SK-N-SH treated with all-trans-retinoic acid at 6 μM for 48 hours (cell line): ENCODE results near the gene ZNF552.

Experiments used
- GLIS3 ChIP-seq: fragments of 250-450 bp; sonication (Bioruptor Pico); IDR thresholded peaks from 2 replicates; pipeline ENCODE4 v1.5.0; 2020; ENCODE audit warnings: mild to moderate bottlenecking, moderate library complexity
- ISL1 ChIP-seq: fragments of 250-450 bp; sonication (Bioruptor Pico); IDR thresholded peaks from 2 replicates; pipeline ENCODE4 v2.1.2; 2022; ENCODE audit warnings: mild to moderate bottlenecking, moderate library complexity
- PPARA ChIP-seq: fragments of 250-450 bp; sonication (Bioruptor Pico); IDR thresholded peaks from 2 replicates; pipeline ENCODE4 v1.5.0; 2020; ENCODE audit warnings: mild to moderate bottlenecking, borderline replicate concordance
- SNAI2 ChIP-seq: fragments of 250-450 bp; sonication (Bioruptor Pico); IDR thresholded peaks from 2 replicates; pipeline ENCODE4 v1.5.0; 2020; ENCODE audit warnings: mild to moderate bottlenecking, moderate library complexity
- TCF4 ChIP-seq: fragments of 250-450 bp; sonication (Bioruptor Pico); IDR thresholded peaks from 2 replicates; pipeline ENCODE4 v1.8.0; 2021; ENCODE audit warnings: mild to moderate bottlenecking, moderate library complexity, borderline replicate concordance
- ZFP3 ChIP-seq: fragments of 250-450 bp; sonication (Bioruptor Pico); IDR thresholded peaks from 2 replicates; pipeline ENCODE4 v1.5.0; 2020; ENCODE audit warnings: mild to moderate bottlenecking, moderate library complexity
- ZNF565 ChIP-seq: fragments of 450-650 bp; formaldehyde crosslinking; conservative IDR thresholded peaks from 2 replicates; pipeline ENCODE4 v1.5.0; 2020; ENCODE audit warnings: low read depth, mild to moderate bottlenecking, moderate library complexity
- ZNF70 ChIP-seq: fragments of 450-650 bp; formaldehyde crosslinking; IDR thresholded peaks from 2 replicates; pipeline ENCODE4 v1.5.0; 2020; ENCODE audit warnings: mild to moderate bottlenecking, moderate library complexity
- ZNF8 ChIP-seq: fragments of 450-650 bp; formaldehyde crosslinking; IDR thresholded peaks from 2 replicates; pipeline ENCODE4 v1.5.0; 2020; ENCODE audit warnings: mild to moderate bottlenecking, moderate library complexity
- TF ChIP-seq, protein P1 (sequence below): fragments of 250-450 bp; sonication (Bioruptor Pico); IDR thresholded peaks from 2 replicates; pipeline ENCODE4 v1.8.0; 2020; ENCODE audit warnings: mild to moderate bottlenecking, moderate library complexity, borderline replicate concordance
- TF ChIP-seq, protein P2 (sequence below): fragments of 250-450 bp; sonication (Bioruptor Pico); IDR thresholded peaks from 2 replicates; pipeline ENCODE4 v1.5.1; 2020; ENCODE audit warnings: low read depth, mild to moderate bottlenecking, moderate library complexity

DNA sequence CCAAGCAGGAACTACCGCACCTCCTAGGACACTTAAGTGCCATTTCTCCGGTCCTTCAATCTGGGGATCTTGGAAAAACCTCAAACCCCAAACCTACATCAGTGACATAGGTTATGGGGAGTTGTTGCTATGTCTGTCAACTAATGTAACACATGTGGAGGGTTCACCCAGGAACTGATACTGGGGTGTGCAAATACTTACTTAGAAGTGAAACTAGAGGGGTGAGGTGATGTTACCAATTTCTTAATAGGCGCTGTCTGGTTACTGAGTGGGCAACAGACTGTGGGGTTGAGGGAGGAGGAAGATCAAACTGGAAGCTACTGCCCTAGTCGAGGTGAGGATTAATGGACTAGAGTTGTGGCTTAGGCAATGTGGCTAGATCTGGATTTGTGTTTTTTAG is 43.3 kb downstream of the ZNF552 start:
- TF ChIP-seq PPARA: no peak
- no peak for TF ChIP-seq TCF4 (CRISPR knock-in tag)
- no peak for TF ChIP-seq SNAI2 (CRISPR knock-in tag)
- TF ChIP-seq GLIS3: no peak
- no peak for TF ChIP-seq ZNF565 (CRISPR knock-in tag)
- no peak for TF ChIP-seq ZNF70
- no peak for TF ChIP-seq ZNF8 (CRISPR knock-in tag)
- no peak for TF ChIP-seq ZFP3 (CRISPR knock-in tag)
- TF ChIP-seq, protein P1, sequence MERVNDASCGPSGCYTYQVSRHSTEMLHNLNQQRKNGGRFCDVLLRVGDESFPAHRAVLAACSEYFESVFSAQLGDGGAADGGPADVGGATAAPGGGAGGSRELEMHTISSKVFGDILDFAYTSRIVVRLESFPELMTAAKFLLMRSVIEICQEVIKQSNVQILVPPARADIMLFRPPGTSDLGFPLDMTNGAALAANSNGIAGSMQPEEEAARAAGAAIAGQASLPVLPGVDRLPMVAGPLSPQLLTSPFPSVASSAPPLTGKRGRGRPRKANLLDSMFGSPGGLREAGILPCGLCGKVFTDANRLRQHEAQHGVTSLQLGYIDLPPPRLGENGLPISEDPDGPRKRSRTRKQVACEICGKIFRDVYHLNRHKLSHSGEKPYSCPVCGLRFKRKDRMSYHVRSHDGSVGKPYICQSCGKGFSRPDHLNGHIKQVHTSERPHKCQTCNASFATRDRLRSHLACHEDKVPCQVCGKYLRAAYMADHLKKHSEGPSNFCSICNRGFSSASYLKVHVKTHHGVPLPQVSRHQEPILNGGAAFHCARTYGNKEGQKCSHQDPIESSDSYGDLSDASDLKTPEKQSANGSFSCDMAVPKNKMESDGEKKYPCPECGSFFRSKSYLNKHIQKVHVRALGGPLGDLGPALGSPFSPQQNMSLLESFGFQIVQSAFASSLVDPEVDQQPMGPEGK (CRISPR knock-in tag): no peak
- TF ChIP-seq, protein P2, sequence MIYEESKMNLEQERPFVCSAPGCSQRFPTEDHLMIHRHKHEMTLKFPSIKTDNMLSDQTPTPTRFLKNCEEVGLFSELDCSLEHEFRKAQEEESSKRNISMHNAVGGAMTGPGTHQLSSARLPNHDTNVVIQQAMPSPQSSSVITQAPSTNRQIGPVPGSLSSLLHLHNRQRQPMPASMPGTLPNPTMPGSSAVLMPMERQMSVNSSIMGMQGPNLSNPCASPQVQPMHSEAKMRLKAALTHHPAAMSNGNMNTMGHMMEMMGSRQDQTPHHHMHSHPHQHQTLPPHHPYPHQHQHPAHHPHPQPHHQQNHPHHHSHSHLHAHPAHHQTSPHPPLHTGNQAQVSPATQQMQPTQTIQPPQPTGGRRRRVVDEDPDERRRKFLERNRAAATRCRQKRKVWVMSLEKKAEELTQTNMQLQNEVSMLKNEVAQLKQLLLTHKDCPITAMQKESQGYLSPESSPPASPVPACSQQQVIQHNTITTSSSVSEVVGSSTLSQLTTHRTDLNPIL: no peak
- no peak for TF ChIP-seq ISL1 (CRISPR knock-in tag)
